ENCODE data around the gene KLHL36. TPM values are rescaled to one million over a fixed set of nuclear protein-coding genes. Genes with fewer than 3 reads are reported as not detected.

Gene KLHL36
- total and polyA plus RNA-seq, 9 of the 15 experiments (the other 6 are each of a cell fraction or from before 2014, with no cell fraction given) = 2.1 to 51.2 (median 18.5) TPM

GRCh38 chr16:84699712-84700445 is 51.6 kb downstream of the KLHL36 start, which contains the start of gene USP10 (continued):
- no peak for TF ChIP-seq PATZ1 (CRISPR knock-in tag; IDR thresholded peaks at IDR 0.05; ENCODE audit: borderline replicate concordance)
- no peak for TF ChIP-seq CGGBP1 (CRISPR knock-in tag; IDR thresholded peaks at IDR 0.05)
- TF ChIP-seq SIN3B (IDR thresholded peaks at IDR 0.05; ENCODE audit: low read depth) = peak; percentile 70
- TF ChIP-seq EWSR1 (IDR thresholded peaks at IDR 0.05; ENCODE audit: borderline replicate concordance, low read depth, partially characterized antibody) = no peak
- no peak for TF ChIP-seq EP300 (IDR thresholded peaks at IDR 0.05; ENCODE audit: low read length)
- TF ChIP-seq U2AF1 (optimal IDR thresholded peaks at IDR 0.05; ENCODE audit: low read depth, low read length) = peak; percentile 48
- no peak for TF ChIP-seq NR2C2 (CRISPR knock-in tag; IDR thresholded peaks at IDR 0.05)
- TF ChIP-seq NR2C2 (tag; IDR thresholded peaks at IDR 0.05) = peak; percentile 55
- TF ChIP-seq ASH1L (IDR thresholded peaks at IDR 0.05; ENCODE audit: borderline replicate concordance, low read depth, partially characterized antibody) = no peak
- TF ChIP-seq, protein P1, sequence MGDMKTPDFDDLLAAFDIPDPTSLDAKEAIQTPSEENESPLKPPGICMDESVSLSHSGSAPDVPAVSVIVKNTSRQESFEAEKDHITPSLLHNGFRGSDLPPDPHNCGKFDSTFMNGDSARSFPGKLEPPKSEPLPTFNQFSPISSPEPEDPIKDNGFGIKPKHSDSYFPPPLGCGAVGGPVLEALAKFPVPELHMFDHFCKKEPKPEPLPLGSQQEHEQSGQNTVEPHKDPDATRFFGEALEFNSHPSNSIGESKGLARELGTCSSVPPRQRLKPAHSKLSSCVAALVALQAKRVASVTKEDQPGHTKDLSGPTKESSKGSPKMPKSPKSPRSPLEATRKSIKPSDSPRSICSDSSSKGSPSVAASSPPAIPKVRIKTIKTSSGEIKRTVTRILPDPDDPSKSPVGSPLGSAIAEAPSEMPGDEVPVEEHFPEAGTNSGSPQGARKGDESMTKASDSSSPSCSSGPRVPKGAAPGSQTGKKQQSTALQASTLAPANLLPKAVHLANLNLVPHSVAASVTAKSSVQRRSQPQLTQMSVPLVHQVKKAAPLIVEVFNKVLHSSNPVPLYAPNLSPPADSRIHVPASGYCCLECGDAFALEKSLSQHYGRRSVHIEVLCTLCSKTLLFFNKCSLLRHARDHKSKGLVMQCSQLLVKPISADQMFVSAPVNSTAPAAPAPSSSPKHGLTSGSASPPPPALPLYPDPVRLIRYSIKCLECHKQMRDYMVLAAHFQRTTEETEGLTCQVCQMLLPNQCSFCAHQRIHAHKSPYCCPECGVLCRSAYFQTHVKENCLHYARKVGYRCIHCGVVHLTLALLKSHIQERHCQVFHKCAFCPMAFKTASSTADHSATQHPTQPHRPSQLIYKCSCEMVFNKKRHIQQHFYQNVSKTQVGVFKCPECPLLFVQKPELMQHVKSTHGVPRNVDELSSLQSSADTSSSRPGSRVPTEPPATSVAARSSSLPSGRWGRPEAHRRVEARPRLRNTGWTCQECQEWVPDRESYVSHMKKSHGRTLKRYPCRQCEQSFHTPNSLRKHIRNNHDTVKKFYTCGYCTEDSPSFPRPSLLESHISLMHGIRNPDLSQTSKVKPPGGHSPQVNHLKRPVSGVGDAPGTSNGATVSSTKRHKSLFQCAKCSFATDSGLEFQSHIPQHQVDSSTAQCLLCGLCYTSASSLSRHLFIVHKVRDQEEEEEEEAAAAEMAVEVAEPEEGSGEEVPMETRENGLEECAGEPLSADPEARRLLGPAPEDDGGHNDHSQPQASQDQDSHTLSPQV (IDR thresholded peaks at IDR 0.05) = peak; percentile 63; the same call in 1 of the 2 replicates
- no peak for TF ChIP-seq CEBPB (tag; IDR thresholded peaks at IDR 0.05)
- no peak for TF ChIP-seq CAMTA2 (CRISPR knock-in tag; conservative IDR thresholded peaks at IDR 0.05)
- TF ChIP-seq GATAD2B (IDR thresholded peaks at IDR 0.05; ENCODE audit: borderline replicate concordance) = peak; percentile 93
- TF ChIP-seq THAP12 (CRISPR knock-in tag; IDR thresholded peaks at IDR 0.05) = peak; percentile 83; the same call in 1 of the 2 replicates
- TF ChIP-seq ZNF24 (IDR thresholded peaks at IDR 0.05) = peak; percentile 77; the same call in 1 of the 2 replicates
- TF ChIP-seq ZFPM2 (CRISPR knock-in tag; IDR thresholded peaks at IDR 0.05) = no peak
